Brain microvascular endothelial cell (primary cell): ENCODE results near the gene IDH3A.

Source experiments
- DNase-seq: peaks from one replicate; pipeline ENCODE4 v3.0.0-alpha.2; 2020
- H3K27ac ChIP-seq: fragments of 250-450 bp; sonication (Bioruptor Pico); 2 replicates; pipeline ENCODE4 v1.5.1; 2020; ENCODE audit warnings: mild to moderate bottlenecking, moderate library complexity
- H3K27me3 ChIP-seq: fragments of 250-450 bp; sonication (Bioruptor Pico); replicated peaks from 2 replicates; pipeline ENCODE4 v1.5.1; 2020; ENCODE audit warnings: mild to moderate bottlenecking
- H3K36me3 ChIP-seq: fragments of 250-450 bp; sonication (Bioruptor Pico); replicated peaks from 2 replicates; pipeline ENCODE4 v1.5.1; 2020; ENCODE audit warnings: mild to moderate bottlenecking
- H3K4me3 ChIP-seq: 2 replicates; pipeline ENCODE4 v1.5.1; 2011; ENCODE audit warnings: low read depth, mild to moderate bottlenecking, control low read depth, low read length, moderate library complexity
- in situ Hi-C: cut with HindIII; loops from 2 replicates; pipeline ENCODE4 v1.10.0; 2017; ENCODE audit warnings: low sequenced_read_pairs, low pct_ligation_motif_present
- TF ChIP-seq, protein P1 (sequence below): IDR thresholded peaks from 2 replicates; pipeline ENCODE4 v1.5.1; 2011; ENCODE audit warnings: low read depth, mild to moderate bottlenecking, moderate library complexity, low read length, control low read depth, inconsistent platforms; ENCODE audit errors: missing control alignments

Gene IDH3A

GRCh38 chr15:78182336-78182700 lies 33.2 kb downstream of the IDH3A start:
- H3K4me3 ChIP-seq = no peak overlapping the region
- no peaks in the 10 kb centered on the region for H3K27me3 ChIP-seq
- H3K27ac ChIP-seq = no peak overlapping the region
- no peaks in the 10 kb centered on the region for H3K36me3 ChIP-seq
- TF ChIP-seq, protein P1, sequence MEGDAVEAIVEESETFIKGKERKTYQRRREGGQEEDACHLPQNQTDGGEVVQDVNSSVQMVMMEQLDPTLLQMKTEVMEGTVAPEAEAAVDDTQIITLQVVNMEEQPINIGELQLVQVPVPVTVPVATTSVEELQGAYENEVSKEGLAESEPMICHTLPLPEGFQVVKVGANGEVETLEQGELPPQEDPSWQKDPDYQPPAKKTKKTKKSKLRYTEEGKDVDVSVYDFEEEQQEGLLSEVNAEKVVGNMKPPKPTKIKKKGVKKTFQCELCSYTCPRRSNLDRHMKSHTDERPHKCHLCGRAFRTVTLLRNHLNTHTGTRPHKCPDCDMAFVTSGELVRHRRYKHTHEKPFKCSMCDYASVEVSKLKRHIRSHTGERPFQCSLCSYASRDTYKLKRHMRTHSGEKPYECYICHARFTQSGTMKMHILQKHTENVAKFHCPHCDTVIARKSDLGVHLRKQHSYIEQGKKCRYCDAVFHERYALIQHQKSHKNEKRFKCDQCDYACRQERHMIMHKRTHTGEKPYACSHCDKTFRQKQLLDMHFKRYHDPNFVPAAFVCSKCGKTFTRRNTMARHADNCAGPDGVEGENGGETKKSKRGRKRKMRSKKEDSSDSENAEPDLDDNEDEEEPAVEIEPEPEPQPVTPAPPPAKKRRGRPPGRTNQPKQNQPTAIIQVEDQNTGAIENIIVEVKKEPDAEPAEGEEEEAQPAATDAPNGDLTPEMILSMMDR = no peak
- DNase-seq = no peak
- in situ Hi-C loops = no loop called here

GRCh38 chr15:78182821-78183220 lies 33.7 kb downstream of the IDH3A start:
- Histone ChIP-seq H3K36me3 (no peaks in the 10 kb centered on the region), H3K27me3 (no peaks in the 10 kb centered on the region), H3K4me3 (no peak overlapping the region), H3K27ac (no peak overlapping the region)
- no peak for DNase-seq
- TF ChIP-seq, protein P1 = no peak
- in situ Hi-C loops = no loop called here

GRCh38 chr15:78192826-78193594 lies 43.8 kb downstream of the IDH3A start:
- DNase-seq = no peak
- TF ChIP-seq, protein P1 = no peak

DNA sequence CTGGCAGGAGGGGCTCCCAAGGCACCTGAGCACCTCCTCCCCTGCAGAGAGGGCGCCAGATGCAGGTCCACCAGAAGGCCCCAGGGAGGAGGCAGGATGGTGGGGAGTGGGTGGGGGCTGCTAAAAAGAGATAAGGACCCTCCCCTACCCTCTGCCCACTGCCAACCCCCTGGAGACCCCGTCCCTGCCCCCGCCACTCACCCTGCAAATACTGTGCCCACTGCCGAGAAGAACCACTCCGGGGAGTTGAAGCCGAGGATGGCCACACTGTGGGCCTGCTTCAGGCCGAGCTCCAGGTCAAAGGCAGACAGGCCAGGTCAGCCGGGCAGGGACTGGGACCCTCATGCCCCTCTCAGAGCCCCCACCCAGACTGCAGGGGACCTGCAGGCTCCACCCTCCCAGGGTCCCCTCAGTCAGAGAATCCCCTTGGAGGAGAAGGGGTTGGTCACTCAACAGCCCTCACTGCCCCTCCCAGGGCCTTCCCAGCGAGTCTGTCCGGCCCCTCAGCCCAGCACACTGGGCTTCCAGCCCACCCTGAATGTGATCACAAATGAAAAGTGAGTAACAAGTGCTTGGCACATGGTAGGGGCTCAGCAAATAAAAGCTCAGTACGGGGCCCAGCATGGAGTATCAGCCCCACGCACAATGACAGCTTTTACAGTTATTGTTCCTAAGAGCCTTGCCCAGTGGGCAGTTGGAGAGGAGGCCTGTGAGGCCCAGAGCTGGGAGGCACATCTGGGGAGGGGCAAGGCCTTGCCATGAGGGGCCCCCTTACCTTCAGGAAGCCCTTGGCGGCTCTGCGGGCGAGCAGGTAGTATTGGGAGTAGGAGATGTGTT lies 44.8 kb downstream of the IDH3A start:
- Histone ChIP-seq H3K36me3 (no peaks in the 10 kb centered on the region), H3K27ac (no peak overlapping the region), H3K27me3 (no peaks in the 10 kb centered on the region), H3K4me3 (no peak overlapping the region)
- in situ Hi-C loops = no loop called here
- TF ChIP-seq, protein P1 = no peak
- no peak for DNase-seq

More at GRCh38 chr15:78192826-78193594, 43.8 kb downstream of the IDH3A start:
- no peak overlapping the region for H3K27ac ChIP-seq
- no peak overlapping the region for H3K4me3 ChIP-seq
- no peaks in the 10 kb centered on the region for H3K27me3 ChIP-seq
- H3K36me3 ChIP-seq = no peaks in the 10 kb centered on the region
- in situ Hi-C loops = no loop called here

DNA sequence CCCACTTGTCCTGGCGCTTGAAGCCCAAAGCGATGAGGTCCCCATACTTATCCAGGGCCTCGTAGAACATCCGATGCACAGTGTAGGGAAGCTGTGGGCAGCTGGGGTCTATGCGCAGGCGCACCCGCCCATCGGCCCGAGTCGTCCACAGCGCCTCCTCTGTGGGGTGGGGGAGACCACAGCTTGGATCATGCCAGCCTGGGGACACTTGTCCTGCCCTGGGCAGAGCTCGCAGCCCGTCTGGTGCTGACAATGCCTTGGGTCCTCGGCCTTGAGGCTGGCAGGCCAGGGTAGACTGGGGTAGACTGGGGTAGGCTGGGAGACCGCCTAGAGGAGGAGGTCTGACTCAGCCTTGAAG lies 45.4 kb downstream of the IDH3A start:
- Histone ChIP-seq H3K27me3 (no peaks in the 10 kb centered on the region), H3K36me3 (no peaks in the 10 kb centered on the region), H3K4me3 (no peak overlapping the region), H3K27ac (no peak overlapping the region)
- TF ChIP-seq, protein P1 = no peak
- DNase-seq = no peak
- in situ Hi-C loops = no loop called here
